GM19099 (cell line): ENCODE data around the gene DLAT.

Source experiments
- POLR2A ChIP-seq: IDR thresholded peaks from 3 replicates; pipeline ENCODE4 v1.6.1; 2011; ENCODE audit warnings: low read depth; ENCODE audit not compliant: insufficient read length; ENCODE audit errors: extremely low read depth

The DLAT gene

DNA sequence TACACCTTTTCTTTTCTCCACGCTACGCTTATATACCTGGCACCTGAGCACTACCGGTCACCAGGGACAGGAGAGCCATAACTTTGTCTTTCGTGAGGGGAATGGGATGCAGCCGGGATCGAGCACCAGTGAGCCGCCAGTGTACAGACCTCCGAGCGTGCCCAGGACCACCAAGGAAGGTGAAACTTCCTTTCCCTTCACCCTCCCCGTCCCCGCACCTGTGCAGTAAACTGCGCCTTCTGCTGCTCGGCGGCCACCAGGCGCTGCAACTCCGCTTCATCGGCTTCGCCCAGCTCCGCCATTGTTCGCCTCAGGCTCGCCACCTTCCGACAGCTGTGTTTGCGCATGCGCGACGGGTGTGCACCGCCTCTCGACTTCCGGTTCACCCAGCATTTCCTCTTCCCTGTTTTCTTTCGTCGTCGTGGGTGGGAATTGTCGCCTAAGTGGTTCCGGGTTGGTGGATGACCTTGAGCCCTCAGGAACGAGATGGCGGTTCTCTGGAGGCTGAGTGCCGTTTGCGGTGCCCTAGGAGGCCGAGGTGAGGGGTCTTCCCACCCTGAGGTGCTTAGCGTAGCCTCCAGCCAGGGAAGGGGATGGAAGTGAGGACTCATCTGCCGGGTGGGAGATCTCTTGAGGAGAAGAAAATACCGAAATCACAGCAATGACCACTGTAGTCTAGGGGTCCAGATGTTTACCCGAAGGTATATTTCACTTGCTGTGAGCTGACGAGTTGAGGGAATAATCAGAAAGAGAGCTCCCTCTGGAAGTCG is 61.4 kb downstream of the DLAT start, which contains the start of the genes SDHD and TIMM8B:
TSS of gene SDHD (plus strand) at position 452 of the 770 bp plus-strand sequence. CDS start at position 487, 35 bp downstream.
TSS of gene TIMM8B (minus strand) at position 335 of the 770 bp plus-strand sequence. CDS start at position 302, 33 bp downstream.
- peak; percentile 91 for TF ChIP-seq POLR2A

DNA sequence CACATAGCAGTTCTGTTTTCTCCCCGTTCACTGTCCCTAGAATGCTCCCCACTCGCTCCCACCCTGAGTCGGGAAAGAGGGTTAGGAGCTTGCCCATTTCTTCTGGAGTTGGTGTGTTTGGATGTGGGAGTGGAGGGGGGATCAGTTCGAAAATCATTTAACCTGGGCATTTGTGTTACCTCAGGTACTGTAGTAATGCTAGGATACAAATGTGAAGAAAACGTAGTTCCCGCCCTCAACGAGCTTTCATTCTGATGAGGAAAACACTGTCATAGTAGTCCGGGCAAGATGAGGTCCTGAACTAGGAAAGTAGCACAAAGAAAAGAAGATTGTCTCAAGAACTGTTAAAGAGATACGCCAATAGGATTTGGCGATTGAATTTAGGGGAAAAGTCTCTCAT is 62.0 kb downstream of the DLAT start:
- TF ChIP-seq POLR2A, result no peak

DNA sequence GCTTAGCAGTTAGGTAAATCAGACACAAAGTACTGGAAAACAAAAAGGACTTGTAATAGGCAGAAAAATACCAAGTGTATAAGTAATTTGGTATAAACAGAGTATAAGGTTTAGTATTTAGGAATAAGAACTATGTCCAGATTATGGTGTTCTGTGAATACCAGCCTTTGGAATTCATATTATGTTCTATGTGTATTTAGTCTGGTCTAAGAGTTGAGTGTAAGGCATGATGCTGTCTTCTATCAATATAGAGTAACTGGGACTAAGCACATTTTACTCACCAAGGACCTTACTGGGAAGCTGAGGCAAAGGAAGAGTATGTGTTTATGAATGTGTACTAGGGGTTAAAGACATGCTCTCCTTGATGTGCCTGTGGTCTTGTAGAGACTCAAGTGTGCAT is 71.0 kb downstream of the DLAT start:
- TF ChIP-seq POLR2A, result no peak

DNA sequence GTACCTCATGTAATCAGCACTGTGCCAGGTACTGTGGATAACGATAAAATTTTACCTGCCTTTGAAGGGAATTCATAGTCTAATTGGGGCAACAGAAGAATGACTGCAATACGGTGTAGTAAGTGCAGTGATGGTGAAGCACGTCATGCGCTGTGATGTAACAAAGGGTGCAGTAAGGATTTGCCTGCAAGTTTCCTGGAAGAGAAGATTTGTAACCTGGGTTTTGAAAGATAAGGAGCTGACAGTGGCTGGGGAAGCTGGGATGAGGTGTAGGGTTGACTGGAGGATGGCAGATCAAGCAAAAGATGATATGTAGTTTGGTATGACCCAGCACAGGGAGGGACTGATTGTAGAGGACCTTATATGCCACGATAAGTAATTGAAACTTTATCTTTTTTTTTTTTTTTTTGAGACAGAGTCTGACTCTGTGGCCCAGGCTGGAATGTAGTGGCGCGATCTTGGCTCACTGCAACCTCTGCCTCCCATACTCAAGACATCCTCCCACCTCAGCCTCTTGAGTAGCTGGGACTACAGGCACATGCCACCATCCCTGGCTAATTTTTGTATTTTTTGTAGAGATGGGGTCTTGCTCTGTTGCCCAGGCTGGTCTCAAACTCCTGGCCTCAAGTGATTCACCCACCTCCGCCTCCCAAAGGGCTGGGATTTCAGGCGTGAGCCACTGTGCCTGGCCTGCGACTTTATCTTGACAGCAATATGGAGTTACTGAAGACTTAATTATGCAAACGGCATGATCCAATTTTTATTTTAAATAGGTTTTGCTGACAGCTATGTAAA is 72.7 kb downstream of the DLAT start:
- TF ChIP-seq POLR2A, result no peak

DNA sequence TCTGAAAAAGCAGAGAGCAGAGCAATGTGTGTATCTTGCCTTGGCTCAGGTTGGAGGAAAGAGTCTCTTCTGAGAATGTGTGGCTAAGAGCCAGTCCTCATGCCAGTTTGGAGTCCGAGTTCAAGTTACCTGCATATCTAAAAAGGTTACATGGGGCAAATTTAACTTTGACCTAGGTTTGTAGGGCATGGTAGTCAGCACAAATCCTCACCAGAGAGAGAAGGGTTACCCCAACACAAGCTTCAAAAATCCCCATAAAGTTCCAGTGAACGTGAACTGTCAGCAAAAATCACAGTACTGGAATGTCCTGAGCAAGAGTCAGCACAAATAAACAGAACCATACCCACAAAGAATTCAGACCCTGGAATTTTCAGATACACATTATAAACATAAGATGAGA is 75.3 kb downstream of the DLAT start:
- no peak for TF ChIP-seq POLR2A

DNA sequence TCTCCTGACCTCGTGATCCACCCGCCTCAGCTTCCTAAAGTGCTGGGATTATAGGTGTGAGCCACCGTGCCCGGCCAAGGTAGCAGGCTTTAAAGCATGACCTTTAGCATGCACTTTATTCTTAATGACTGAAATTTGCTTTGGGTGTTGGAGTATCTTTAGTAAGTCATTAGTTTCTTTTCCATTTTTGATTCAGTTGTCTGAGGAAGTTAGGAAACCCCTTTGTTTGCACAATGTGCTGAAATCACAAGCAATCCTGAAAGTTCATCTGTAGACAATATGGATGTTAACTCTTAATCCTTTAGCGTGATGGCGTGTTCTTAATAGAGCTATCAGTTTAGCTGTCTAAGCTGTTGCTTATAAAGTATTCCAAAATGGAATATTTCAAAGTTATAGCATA is 78.2 kb downstream of the DLAT start:
- no peak for TF ChIP-seq POLR2A

DNA sequence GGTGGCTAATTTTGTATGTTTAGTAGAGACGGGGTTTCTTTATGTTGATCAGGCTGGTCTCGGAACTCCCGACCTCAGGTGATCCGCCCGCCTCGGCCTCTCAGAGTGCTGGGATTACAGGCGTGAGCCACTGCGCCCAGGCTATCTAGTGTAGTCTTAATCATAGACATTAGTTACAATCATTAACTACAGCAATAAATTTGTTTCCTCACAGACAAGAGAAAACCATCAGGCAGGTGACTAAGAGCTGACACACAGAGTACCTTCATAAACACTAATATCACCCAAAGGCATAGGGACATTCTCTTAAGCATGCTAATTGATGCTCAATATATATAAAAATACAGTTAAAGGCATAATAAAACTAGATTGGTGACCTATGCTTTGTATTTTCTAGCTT is 80.9 kb downstream of the DLAT start:
- no peak for TF ChIP-seq POLR2A
